ENCODE data around the gene SATL1.
"Not testable (repeated sequence)": the region's sequence is repeated elsewhere in the genome, so short reads cannot be mapped to it uniquely, and the experiment has no call there.

SATL1 gene

GRCh38 chrX:85109235-85109634, 134.3 kb downstream of the SATL1 start:
- DNase-seq (ENCODE audit: low read depth in 2 of 2) = peak in 1 of 2 donors; percentile 8

- DNase-seq (ENCODE audit: low read depth in 2 of 2) = no peak
Measured at GRCh38 chrX:85108165-85108564, 135.4 kb downstream of the SATL1 start.

GRCh38 chrX:85107407-85107806, 136.2 kb downstream of the SATL1 start:
- DNase-seq (ENCODE audit: low read depth in 2 of 2) = no peak

- no peak for DNase-seq (ENCODE audit: low read depth in 2 of 2)
Measured at GRCh38 chrX:85089321-85089840, 154.2 kb downstream of the SATL1 start.

- no peak for DNase-seq (ENCODE audit: low read depth in 2 of 2)
Measured at GRCh38 chrX:85084770-85085393, 158.7 kb downstream of the SATL1 start.

GRCh38 chrX:85077247-85077646, 166.3 kb downstream of the SATL1 start:
- DNase-seq (ENCODE audit: low read depth in 2 of 2) = not testable (repeated sequence)

GRCh38 chrX:85065512-85066198, 177.9 kb downstream of the SATL1 start:
- DNase-seq (ENCODE audit: low read depth in 2 of 2) = no peak

GRCh38 chrX:85052636-85053343, 190.8 kb downstream of the SATL1 start:
- DNase-seq (ENCODE audit: low read depth in 2 of 2) = no peak

GRCh38 chrX:85052205-85052604, 191.4 kb downstream of the SATL1 start:
- DNase-seq (ENCODE audit: low read depth in 2 of 2) = no peak

GRCh38 chrX:85051627-85052026, 192.0 kb downstream of the SATL1 start:
- no peak for DNase-seq (ENCODE audit: low read depth in 2 of 2)

Measured in stimulated activated CD4-positive, alpha-beta T cell treated with anti-CD3 and anti-CD28 coated beads, Interleukin-1b, Interleukin-23, amount 100 ng/mL, for 4 hours (primary cell).